H1 (cell line): Measurements from ENCODE around the gene PPP1R18. TPM values are rescaled to one million over a fixed set of nuclear protein-coding genes. Genes with fewer than 3 reads are reported as not detected.
A peak's percentile ranks its signal among the peaks of the same experiment; 100 is the strongest.

ENCODE experiments used
- CTCF ChIA-PET: fragments of 300-600 bp; sonication (Branson Sonifier 250); formaldehyde crosslinking; loops from one replicate; lab custom pipeline; 2021; ENCODE audit not compliant: partially characterized antibody; lab: Charles Lee
- POLR2A ChIA-PET: fragments of 300-600 bp; sonication (Branson Sonifier 250); formaldehyde crosslinking; loops from one replicate; lab custom pipeline; 2021; ENCODE audit warnings: inconsistent platforms; ENCODE audit not compliant: partially characterized antibody; lab: Charles Lee
- DNase-seq, 2 experiments: peaks; one replicate each; pipeline versions ENCODE4 v3.0.0 to v3.0.0-alpha.2; 2010 to 2022; ENCODE audit warnings: low spot score in 2 of 2, low read depth in 1 of 2, mixed read lengths in 1 of 2
- FAIRE-seq: peaks from 2 replicates; lab custom pipeline; 2011; peaks lifted over from hg19 to GRCh38; lab: Jason Lieb, UNC
- H2AFZ ChIP-seq: 2 replicates; pipeline ENCODE4 v1.8.1; 2012; ENCODE audit warnings: low read length, inconsistent platforms
- H2AK5ac ChIP-seq: 2 replicates; pipeline ENCODE4 v1.6.1; 2013; ENCODE audit warnings: low read depth, low read length
- H2BK120ac ChIP-seq: replicated peaks from 2 replicates; pipeline ENCODE3; 2013; ENCODE audit warnings: low read depth, low read length, inconsistent platforms
- H2BK12ac ChIP-seq: 2 replicates; pipeline ENCODE4 v1.6.1; 2013; ENCODE audit warnings: low read depth, low read length
- H2BK15ac ChIP-seq: 2 replicates; pipeline ENCODE4 v1.6.1; 2013; ENCODE audit warnings: low read length
- H2BK20ac ChIP-seq: 2 replicates; pipeline ENCODE4 v1.6.1; 2013; ENCODE audit warnings: low read length
- H2BK5ac ChIP-seq: 2 replicates; pipeline ENCODE4 v1.6.1; 2013; ENCODE audit warnings: low read depth, low read length
- H3K14ac ChIP-seq: 2 replicates; pipeline ENCODE4 v1.6.1; 2013; ENCODE audit warnings: inconsistent platforms; ENCODE audit not compliant: insufficient read length
- H3K18ac ChIP-seq: 2 replicates; pipeline ENCODE4 v1.6.1; 2013; ENCODE audit warnings: low read length; ENCODE audit errors: extremely low read depth
- H3K23ac ChIP-seq: 2 replicates; pipeline ENCODE4 v1.6.1; 2013; ENCODE audit warnings: inconsistent platforms; ENCODE audit not compliant: insufficient read length
- H3K23me2 ChIP-seq: 2 replicates; pipeline ENCODE4 v1.6.1; 2013; ENCODE audit warnings: low read depth, low read length
- H3K27ac ChIP-seq: 2 replicates; pipeline ENCODE4 v1.6.1; 2011; ENCODE audit warnings: low read depth, low read length, inconsistent platforms
- H3K27me3 ChIP-seq, 4 experiments: replicated peaks in 1 of 4; 1 replicate in 1 of 4; 2 replicates in 3 of 4; pipeline versions ENCODE4 v1.6.1 to v1.8.1; 2011 to 2013; ENCODE audit warnings: low read length in 3 of 4, mild to moderate bottlenecking in 3 of 4, inconsistent platforms in 2 of 4, mixed read lengths in 2 of 4, moderate library complexity in 1 of 4; ENCODE audit not compliant: control insufficient read depth in 3 of 4, insufficient read depth in 3 of 4; ENCODE audit errors: extremely low read depth in 1 of 4
- H3K36me3 ChIP-seq, 4 experiments: 2 replicates each; pipeline versions ENCODE4 v1.6.1 to v1.8.1; 2011 to 2013; ENCODE audit warnings: mild to moderate bottlenecking in 4 of 4, low read length in 3 of 4, moderate library complexity in 2 of 4, control low read depth in 1 of 4, inconsistent platforms in 1 of 4; ENCODE audit not compliant: insufficient read depth in 4 of 4, control insufficient read depth in 2 of 4
- H3K4ac ChIP-seq: replicated peaks from 2 replicates; pipeline ENCODE3; 2013; ENCODE audit warnings: low read length, low read depth, mixed read lengths, inconsistent platforms; ENCODE audit not compliant: insufficient read length
- H3K4me1 ChIP-seq, 4 experiments: replicated peaks in 1 of 4; 1 replicate in 1 of 4; 2 replicates in 3 of 4; pipeline versions ENCODE4 v1.6.1 to v1.8.1; 2011 to 2013; ENCODE audit warnings: low read length in 3 of 4, inconsistent platforms in 2 of 4, mixed read lengths in 1 of 4; ENCODE audit not compliant: insufficient read depth in 4 of 4, control insufficient read depth in 3 of 4
- H3K4me2 ChIP-seq, 2 experiments: 2 replicates each; pipeline versions ENCODE4 v1.6.1 to v1.8.1; 2011 to 2013; ENCODE audit warnings: low read depth in 2 of 2, low read length in 2 of 2, control low read depth in 1 of 2, inconsistent platforms in 1 of 2, mild to moderate bottlenecking in 1 of 2; ENCODE audit not compliant: insufficient read depth in 1 of 2
- H3K4me3 ChIP-seq, 4 experiments: fragments of 200-600, 300-600 bp in 1 of 4; sonication (generic), shearing (Covaris generic), sonication (Bioruptor Twin) in 1 of 4; 2 replicates each; pipeline versions ENCODE4 v1.5.1 to v1.8.1; 2011 to 2016; ENCODE audit warnings: low read length in 4 of 4, low read depth in 3 of 4, control low read depth in 2 of 4, inconsistent platforms in 2 of 4, mild to moderate bottlenecking in 2 of 4, mixed read lengths in 1 of 4, moderate library complexity in 1 of 4; ENCODE audit not compliant: insufficient read depth in 2 of 4; ENCODE audit errors: extremely low read depth in 1 of 4
- H3K56ac ChIP-seq: replicated peaks from 2 replicates; pipeline ENCODE3; 2013; ENCODE audit warnings: low read depth, mild to moderate bottlenecking, mixed read lengths, low read length, inconsistent platforms; ENCODE audit not compliant: insufficient read length
- H3K79me1 ChIP-seq: 2 replicates; pipeline ENCODE4 v1.6.1; 2013; ENCODE audit warnings: low read depth, low read length, control low read depth
- H3K79me2 ChIP-seq, 2 experiments: 2 replicates each; pipeline versions ENCODE4 v1.6.1 to v1.8.1; 2012 to 2013; ENCODE audit warnings: low read length in 2 of 2, mild to moderate bottlenecking in 2 of 2, inconsistent platforms in 1 of 2; ENCODE audit not compliant: insufficient read depth in 2 of 2, control insufficient read depth in 1 of 2
- H3K9ac ChIP-seq, 4 experiments: replicated peaks in 1 of 4; 1 replicate in 1 of 4; 2 replicates in 3 of 4; pipeline versions ENCODE4 v1.6.1 to v1.8.1; 2011 to 2013; ENCODE audit warnings: low read depth in 3 of 4, low read length in 3 of 4, control low read depth in 2 of 4, mild to moderate bottlenecking in 2 of 4, moderate library complexity in 2 of 4, inconsistent platforms in 1 of 4; ENCODE audit errors: extremely low read depth in 1 of 4
- H3K9me3 ChIP-seq, 2 experiments: 2 replicates each; pipeline versions ENCODE4 v1.6.1 to v1.8.1; 2012 to 2013; ENCODE audit warnings: mild to moderate bottlenecking in 2 of 2, moderate library complexity in 2 of 2, control low read depth in 1 of 2, inconsistent platforms in 1 of 2, low read depth in 1 of 2, low read length in 1 of 2, mixed read lengths in 1 of 2; ENCODE audit not compliant: insufficient read depth in 2 of 2
- H4K20me1 ChIP-seq, 2 experiments: replicated peaks in 1 of 2; 2 replicates each; pipeline versions ENCODE3 to v1.8.1; 2011 to 2013; ENCODE audit warnings: inconsistent platforms in 2 of 2, low read length in 2 of 2, mild to moderate bottlenecking in 1 of 2; ENCODE audit not compliant: insufficient read depth in 2 of 2, control insufficient read depth in 1 of 2
- H4K5ac ChIP-seq: 2 replicates; pipeline ENCODE4 v1.6.1; 2013; ENCODE audit warnings: low read length, low read depth, mixed read lengths, inconsistent platforms; ENCODE audit not compliant: insufficient read length
- H4K8ac ChIP-seq: 2 replicates; pipeline ENCODE4 v1.8.0; 2013; ENCODE audit warnings: mild to moderate bottlenecking, moderate library complexity, low read length, inconsistent platforms; ENCODE audit not compliant: insufficient read depth; ENCODE audit errors: extremely low read depth
- H4K91ac ChIP-seq: replicated peaks from 2 replicates; pipeline ENCODE3; 2013; ENCODE audit warnings: low read length, mixed read lengths, inconsistent platforms; ENCODE audit not compliant: insufficient read length
- ATF2 ChIP-seq: IDR thresholded peaks from 2 replicates; pipeline ENCODE4 v1.6.1; 2012; ENCODE audit warnings: low read length, inconsistent platforms
- CBX5 ChIP-seq: fragments of 300-800, 300-1000 bp; sonication (generic); IDR thresholded peaks from 2 replicates; pipeline ENCODE4 v1.7.1; 2016; ENCODE audit warnings: antibody characterized with exemption, low read length, low read depth
- CEBPB ChIP-seq: IDR thresholded peaks from 2 replicates; pipeline ENCODE4 v1.6.1; 2012; ENCODE audit warnings: low read depth, low read length
- E2F6 ChIP-seq: IDR thresholded peaks from 2 replicates; pipeline ENCODE4 v1.6.1; 2012; ENCODE audit warnings: inconsistent platforms
- JUND ChIP-seq: IDR thresholded peaks from 2 replicates; pipeline ENCODE4 v1.6.1; 2011; ENCODE audit warnings: mild to moderate bottlenecking, improper control_type of control experiment, low read length
- MAFK ChIP-seq: IDR thresholded peaks from 2 replicates; pipeline ENCODE4 v1.6.1; 2012; ENCODE audit warnings: low read depth, mild to moderate bottlenecking, improper control_type of control experiment, low read length
- POLR2A ChIP-seq, 2 experiments: IDR thresholded peaks; 1 replicate in 1 of 2; 2 replicates in 1 of 2; pipeline ENCODE4 v1.6.1; 2011; ENCODE audit warnings: low read depth in 2 of 2, low read length in 2 of 2, mild to moderate bottlenecking in 2 of 2; ENCODE audit errors: control extremely low read depth in 1 of 2
- SP1 ChIP-seq: IDR thresholded peaks from 2 replicates; pipeline ENCODE4 v1.6.1; 2011; ENCODE audit warnings: low read depth, low read length
- SUZ12 ChIP-seq: fragments of 200-600 bp; sonication (generic); IDR thresholded peaks from 2 replicates; pipeline ENCODE4 v1.6.1; 2012; ENCODE audit warnings: mild to moderate bottlenecking, inconsistent platforms, low read length, moderate library complexity, mixed read lengths
- WGBS, 2 experiments: shearing (Covaris generic) in 1 of 2; methylation state at CpG; one replicate each; pipeline versions ENCODE4 v1.1.6 to v1.1.7; 2013 to 2015; ENCODE audit warnings: low lambda C conversion rate in 2 of 2, mixed read lengths in 2 of 2, inconsistent platforms in 1 of 2, low coverage in 1 of 2, missing lambda C conversion rate in 1 of 2; ENCODE audit not compliant: insufficient replicate concordance in 2 of 2, insufficient coverage in 1 of 2, insufficient read length in 1 of 2; ENCODE audit errors: extremely low coverage in 1 of 2, missing lambda C conversion rate in 1 of 2; 5-methylcytosine and 5-hydroxymethylcytosine counted together
- polyA plus RNA-seq, 7 experiments: library from polyadenylated mRNA; depleted of rRNA in 3 of 7; stranded (reverse) in 5 of 7; unstranded in 2 of 7; fragments of >200 nt in 5 of 7; fragments of 200-250 nt in 2 of 7; gene quantifications; 1 replicate in 5 of 7; 2 replicates in 1 of 7; 4 replicates in 1 of 7; pipeline versions ENCODE4 v1.2.1 to v1.2.3, GENCODE V29; 2011 to 2013; ENCODE audit warnings: missing spikeins in 2 of 7, mixed read lengths in 2 of 7
- total RNA-seq: library from RNA; stranded (reverse); fragmentation: NEBNext Ultra II Directional; extraction: Animal tissue kit (Norgen Biotek cat#: 25700); gene quantifications from 2 replicates; pipeline ENCODE4 v1.2.1, GENCODE V29; 2021

Gene PPP1R18
- total and polyA plus RNA-seq, 2 of the 8 experiments (the other 6 are each of a cell fraction or from before 2014, with no cell fraction given) = 25.1 to 29.1 TPM

- no peaks in the 10 kb centered on the region for H3K27me3 ChIP-seq
- H3K79me2 ChIP-seq = peaks cover 0 to 18% of the 10 kb centered on the region in 2 experiments; a peak in 3 of 4 replicates
- ChIA-PET CTCF (interaction anchor here (1.2 to 11.0 kb wide), 5 partner anchors 11 to 142 kb away, joined by 3 to 147 read pairs (median 5); partner anchors contain the start of gene DHX16), POLR2A (interaction anchor here (0.5 to 18.7 kb wide), 8 partner anchors 13 to 376 kb away, joined by 3 to 388 read pairs (median 4); partner anchors contain the start of genes MDC1 and TUBB)
- FAIRE-seq (no peak), DNase-seq (no peak)
- peaks cover 3 to 8% of the 10 kb centered on the region in 2 experiments for H4K20me1 ChIP-seq
- H3K14ac ChIP-seq = no peak overlapping the region
- no peak overlapping the region for H2BK120ac ChIP-seq
- H3K4me1 ChIP-seq = peaks cover 7 to 37% (median 24%) of the 10 kb centered on the region in 4 experiments
- H3K23me2 ChIP-seq = peaks cover 13% of the 10 kb centered on the region
- H4K5ac ChIP-seq = no peak overlapping the region
- peak overlapping the region; percentile 76 for H4K91ac ChIP-seq
- no peak overlapping the region for H4K8ac ChIP-seq
- no peak overlapping the region for H3K4ac ChIP-seq
- no peak overlapping the region; a peak in 1 of 7 replicates for H3K9ac ChIP-seq
- H3K56ac ChIP-seq = no peak overlapping the region
- no peaks in the 10 kb centered on the region for H3K9me3 ChIP-seq
- peak overlapping the region in 1 of 4 experiments; percentile 44; a peak in 3 of 8 replicates for H3K4me3 ChIP-seq
- H3K23ac ChIP-seq = no peak overlapping the region
- 0 out of 2 replicates have a peak overlapping the region, but pooled peaks have one; percentile 42 for H2AK5ac ChIP-seq
- H2BK5ac ChIP-seq = peak overlapping the region; percentile 63; the same call in 1 of the 2 replicates
- peak overlapping the region; percentile 53 to 96 for H3K4me2 ChIP-seq
- no peak overlapping the region for H3K27ac ChIP-seq
- H2BK15ac ChIP-seq = no peak overlapping the region
- no peak overlapping the region; the same call in 1 of the 2 replicates for H3K18ac ChIP-seq
- TF ChIP-seq CEBPB (no peak), JUND (no peak), E2F6 (no peak), MAFK (no peak), POLR2A (IDR thresholded peaks at IDR 0.05; ENCODE audit: control extremely low read depth in 1 of 2, low read depth in 2 of 2, low read length in 2 of 2) (no peak), SP1 (no peak), ATF2 (no peak), SUZ12 (no peak), CBX5 (no peak)
- no peak overlapping the region for H2BK12ac ChIP-seq
- 76% methylated on average over 2 of the region's 7 CpGs; no CpG with 5 or more reads in 1 of the 2 experiments for WGBS, 2 experiments
- no peaks in the 10 kb centered on the region; a peak in 1 of 8 replicates for H3K36me3 ChIP-seq
- H2BK20ac ChIP-seq = 0 out of 2 replicates have a peak overlapping the region, but pooled peaks have one; percentile 61
- no peak overlapping the region for H2AFZ ChIP-seq
- peaks cover 4% of the 10 kb centered on the region; the same call in 1 of the 2 replicates for H3K79me1 ChIP-seq
Observed at GRCh38 chr6:30683183-30683979, 3.1 kb downstream of the PPP1R18 start.
